ENCODE results near the gene CNOT3. TPM values are rescaled to one million over a fixed set of nuclear protein-coding genes. Genes with fewer than 3 reads are reported as not detected.

CNOT3 gene
- total and polyA plus RNA-seq, 2 donors (not counting 3 experiments of a cell fraction or from before 2014, with no cell fraction given), result 20.4 to 74.7 TPM

DNA sequence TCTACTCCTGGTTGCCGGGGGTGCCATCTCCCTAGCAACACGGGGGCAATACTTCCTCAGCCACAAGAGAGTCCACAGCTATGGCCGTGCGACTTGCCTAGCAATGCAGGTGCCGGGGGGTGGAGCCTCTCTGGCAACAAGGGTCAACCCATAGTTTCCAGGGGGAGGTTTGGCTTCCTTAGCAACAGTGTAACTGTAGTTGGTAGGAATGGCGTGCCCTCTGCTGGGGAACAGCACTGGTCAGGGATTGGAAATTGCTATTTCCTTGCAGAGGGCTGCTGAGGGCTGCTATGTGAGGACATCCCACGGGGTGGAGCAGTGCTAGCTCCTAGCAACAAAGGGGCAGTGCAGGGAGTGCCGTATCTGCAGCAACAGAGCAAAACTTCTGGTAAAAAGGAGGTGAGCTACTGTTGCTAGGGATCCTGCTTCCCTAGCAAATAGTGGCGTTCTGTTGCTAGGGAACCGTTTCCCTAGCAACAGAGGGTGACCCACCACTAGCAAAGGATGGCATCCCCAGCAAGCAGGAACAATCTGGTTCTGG, 42.4 kb downstream of the CNOT3 start:
- peak; percentile 54 for DNase-seq (ENCODE audit: low read depth, low spot score)
- Histone ChIP-seq H3K9ac (replicated peaks; ENCODE audit: extremely low read depth, insufficient read depth, low read length) (no peak overlapping the region), H3K27me3 (ENCODE audit: control insufficient read depth in 2 of 2, insufficient read depth in 2 of 2, low read length in 2 of 2) (no peaks in the 10 kb centered on the region), H4K20me1 (replicated peaks; ENCODE audit: control insufficient read depth, extremely low read depth, insufficient read depth, low read length) (no peaks in the 10 kb centered on the region), H3K4me3 (replicated peaks in 1 of 3; ENCODE audit: insufficient read depth in 1 of 3, low read depth in 1 of 3, low read length in 3 of 3) (no peak overlapping the region), H3K9me3 (replicated peaks; ENCODE audit: control insufficient read depth, insufficient read depth, low read length) (no peaks in the 10 kb centered on the region), H3K36me3 (ENCODE audit: control insufficient read depth in 2 of 2, extremely low read depth in 1 of 2, insufficient read depth in 2 of 2, low read length in 2 of 2) (peaks cover 7 to 38% of the 10 kb centered on the region in 2 experiments), H3K4me2 (ENCODE audit: insufficient read depth, low read length) (no peak overlapping the region), H3K9me1 (replicated peaks; ENCODE audit: control insufficient read depth, extremely low read depth, insufficient read depth, low read length) (no peaks in the 10 kb centered on the region), H3K27ac (ENCODE audit: insufficient read depth, low read depth, low read length) (no peak overlapping the region), H3K4me1 (ENCODE audit: control insufficient read depth, extremely low read depth, insufficient read depth, low read length) (no peaks in the 10 kb centered on the region), H2AFZ (ENCODE audit: low read depth, low read length) (no peak overlapping the region), H3K79me2 (ENCODE audit: control insufficient read depth, insufficient read depth, low read length) (no peaks in the 10 kb centered on the region)
- TF ChIP-seq, protein P1, sequence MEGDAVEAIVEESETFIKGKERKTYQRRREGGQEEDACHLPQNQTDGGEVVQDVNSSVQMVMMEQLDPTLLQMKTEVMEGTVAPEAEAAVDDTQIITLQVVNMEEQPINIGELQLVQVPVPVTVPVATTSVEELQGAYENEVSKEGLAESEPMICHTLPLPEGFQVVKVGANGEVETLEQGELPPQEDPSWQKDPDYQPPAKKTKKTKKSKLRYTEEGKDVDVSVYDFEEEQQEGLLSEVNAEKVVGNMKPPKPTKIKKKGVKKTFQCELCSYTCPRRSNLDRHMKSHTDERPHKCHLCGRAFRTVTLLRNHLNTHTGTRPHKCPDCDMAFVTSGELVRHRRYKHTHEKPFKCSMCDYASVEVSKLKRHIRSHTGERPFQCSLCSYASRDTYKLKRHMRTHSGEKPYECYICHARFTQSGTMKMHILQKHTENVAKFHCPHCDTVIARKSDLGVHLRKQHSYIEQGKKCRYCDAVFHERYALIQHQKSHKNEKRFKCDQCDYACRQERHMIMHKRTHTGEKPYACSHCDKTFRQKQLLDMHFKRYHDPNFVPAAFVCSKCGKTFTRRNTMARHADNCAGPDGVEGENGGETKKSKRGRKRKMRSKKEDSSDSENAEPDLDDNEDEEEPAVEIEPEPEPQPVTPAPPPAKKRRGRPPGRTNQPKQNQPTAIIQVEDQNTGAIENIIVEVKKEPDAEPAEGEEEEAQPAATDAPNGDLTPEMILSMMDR (IDR thresholded peaks at IDR 0.05; ENCODE audit: extremely low read depth in 1 of 2, insufficient read depth in 1 of 2, low read depth in 1 of 2, low read length in 2 of 2), result peak; percentile 43 to 46
- no peak for TF ChIP-seq POLR2A (IDR thresholded peaks at IDR 0.05; ENCODE audit: low read depth, low read length)
- BruUV-seq (replicated peaks), result no TSS peak
- dilution Hi-C loops (cut with MboI; ENCODE audit: extremely low pct_ligation_motif_present, low sequenced_read_pairs) (no loop called here), intact Hi-C loops (cut with micrococcal nuclease) (loop anchor here (1.0 kb wide), 1 partner anchor 9 kb away; the partner anchor contains the start of gene MBOAT7)
- ChIA-PET POLR2A (no interaction called here), CTCF (interaction anchor here (1.0 to 1.8 kb wide), 5 partner anchors 9 to 86 kb away, joined by 3 to 6 read pairs (median 3); partner anchors contain the start of genes MBOAT7 and TSEN34)
- FAIRE-seq, result peak; percentile 59

DNA sequence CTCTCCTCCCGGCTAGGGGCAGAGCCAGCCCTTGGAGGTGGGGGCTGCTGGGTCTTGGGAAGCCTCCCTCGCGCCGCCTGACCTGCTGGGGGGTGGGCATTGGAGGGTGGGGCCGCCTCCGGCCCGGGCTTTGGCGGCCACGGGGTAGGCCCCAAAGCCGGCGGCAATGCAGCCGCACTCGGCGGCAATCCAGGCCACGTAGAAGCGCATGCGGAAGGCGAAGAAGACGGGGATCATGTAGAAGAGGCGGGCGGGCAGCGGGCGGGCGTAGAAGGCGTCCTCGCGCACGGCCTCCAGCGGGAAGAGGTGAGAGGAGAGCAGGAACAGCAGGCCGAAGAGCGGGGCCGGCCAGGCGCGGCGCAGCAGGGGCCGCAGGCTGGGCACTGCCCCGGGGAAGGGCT, 43.1 kb downstream of the CNOT3 start:
- no peaks in the 10 kb centered on the region for H3K9me3 ChIP-seq (replicated peaks; ENCODE audit: control insufficient read depth, insufficient read depth, low read length)
- no peaks in the 10 kb centered on the region for H3K9me1 ChIP-seq (replicated peaks; ENCODE audit: control insufficient read depth, extremely low read depth, insufficient read depth, low read length)
- no peaks in the 10 kb centered on the region for H3K27me3 ChIP-seq (ENCODE audit: control insufficient read depth in 2 of 2, insufficient read depth in 2 of 2, low read length in 2 of 2)
- H3K27ac ChIP-seq (ENCODE audit: insufficient read depth, low read depth, low read length), result no peak overlapping the region
- no peak overlapping the region for H3K9ac ChIP-seq (replicated peaks; ENCODE audit: extremely low read depth, insufficient read depth, low read length)
- no peaks in the 10 kb centered on the region for H3K4me1 ChIP-seq (ENCODE audit: control insufficient read depth, extremely low read depth, insufficient read depth, low read length)
- peaks cover 9 to 41% of the 10 kb centered on the region in 2 experiments for H3K36me3 ChIP-seq (ENCODE audit: control insufficient read depth in 2 of 2, extremely low read depth in 1 of 2, insufficient read depth in 2 of 2, low read length in 2 of 2)
- H4K20me1 ChIP-seq (replicated peaks; ENCODE audit: control insufficient read depth, extremely low read depth, insufficient read depth, low read length), result no peaks in the 10 kb centered on the region
- FAIRE-seq, result no peak
- ChIA-PET POLR2A (no interaction called here), CTCF (interaction anchor here (1.0 to 2.2 kb wide), 5 partner anchors 10 to 86 kb away, joined by 3 to 6 read pairs (median 3); partner anchors contain the start of gene TSEN34)
- no peak for DNase-seq (ENCODE audit: low read depth, low spot score)
- dilution Hi-C loops (cut with MboI; ENCODE audit: extremely low pct_ligation_motif_present, low sequenced_read_pairs) (no loop called here), intact Hi-C loops (cut with micrococcal nuclease) (loop anchor here (1.0 kb wide), 1 partner anchor 9 kb away; the partner anchor contains the start of gene MBOAT7)
- TF ChIP-seq POLR2A (IDR thresholded peaks at IDR 0.05; ENCODE audit: low read depth, low read length) (no peak), EZH2 (IDR thresholded peaks at IDR 0.05; ENCODE audit: borderline replicate concordance, low read depth, low read length, severe bottlenecking) (no peak), JUN (IDR thresholded peaks at IDR 0.05; ENCODE audit: borderline replicate concordance, insufficient read depth, insufficient read length, low read depth) (no peak), POLR2AphosphoS5 (IDR thresholded peaks at IDR 0.05; ENCODE audit: insufficient read depth, low read depth, low read length) (no peak), MYC (IDR thresholded peaks at IDR 0.05; ENCODE audit: low read depth, low read length) (no peak), GATA2 (IDR thresholded peaks at IDR 0.05; ENCODE audit: insufficient read depth, insufficient read length, low read depth, low read length) (no peak), FOS (IDR thresholded peaks at IDR 0.05; ENCODE audit: borderline replicate concordance, insufficient read depth, low read length) (no peak)
- TF ChIP-seq, protein P1 (IDR thresholded peaks at IDR 0.05; ENCODE audit: extremely low read depth in 1 of 2, insufficient read depth in 1 of 2, low read depth in 1 of 2, low read length in 2 of 2), result no peak
- TF ChIP-seq, protein P2, sequence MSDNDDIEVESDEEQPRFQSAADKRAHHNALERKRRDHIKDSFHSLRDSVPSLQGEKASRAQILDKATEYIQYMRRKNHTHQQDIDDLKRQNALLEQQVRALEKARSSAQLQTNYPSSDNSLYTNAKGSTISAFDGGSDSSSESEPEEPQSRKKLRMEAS (IDR thresholded peaks at IDR 0.05; ENCODE audit: insufficient read depth, insufficient read length), result no peak
- no peak overlapping the region for H3K4me2 ChIP-seq (ENCODE audit: insufficient read depth, low read length)
- peaks cover 4% of the 10 kb centered on the region for H3K79me2 ChIP-seq (ENCODE audit: control insufficient read depth, insufficient read depth, low read length)
- no peak overlapping the region for H2AFZ ChIP-seq (ENCODE audit: low read depth, low read length)
- no TSS peak for BruUV-seq (replicated peaks)
- no peak overlapping the region for H3K4me3 ChIP-seq (replicated peaks in 1 of 3; ENCODE audit: insufficient read depth in 1 of 3, low read depth in 1 of 3, low read length in 3 of 3)

Measured in endothelial cell of umbilical vein (primary cell).